Germinal center (tissue), 1 donor: ENCODE data around the gene TEX48.

Experiments
- DNase-seq: peaks from one replicate; pipeline ENCODE4 v3.0.0; 2012; ENCODE audit warnings: mixed read lengths, low spot score

The TEX48 gene

GRCh38 chr9:114693248-114693855 is 11.4 kb upstream of the TEX48 start:
- no peak for DNase-seq

GRCh38 chr9:114691956-114692295 is 9.9 kb upstream of the TEX48 start:
- DNase-seq, result no peak

GRCh38 chr9:114691046-114691955 is 9.3 kb upstream of the TEX48 start:
- no peak for DNase-seq

GRCh38 chr9:114690308-114690707 is 8.3 kb upstream of the TEX48 start:
- DNase-seq, result no peak

- no peak for DNase-seq
These were observed 7.8 kb upstream of the TEX48 start for GRCh38 chr9:114689813-114690212.

- DNase-seq, result no peak
These were observed 7.1 kb upstream of the TEX48 start for GRCh38 chr9:114688909-114689610.

GRCh38 chr9:114688379-114688778 is 6.4 kb upstream of the TEX48 start:
- no peak for DNase-seq

- DNase-seq, result no peak
These were observed 5.0 kb upstream of the TEX48 start for GRCh38 chr9:114687034-114687433.

- DNase-seq, result no peak
These were observed 4.0 kb upstream of the TEX48 start for GRCh38 chr9:114685951-114686350.

- DNase-seq, result no peak
These were observed 2.0 kb upstream of the TEX48 start for GRCh38 chr9:114684036-114684435.

- no peak for DNase-seq
These were observed 854 bp upstream of the TEX48 start for GRCh38 chr9:114682846-114683245.

- no peak for DNase-seq
These were observed 1.6 kb downstream of the TEX48 start for GRCh38 chr9:114680259-114681001.

GRCh38 chr9:114678795-114679194 is 3.2 kb downstream of the TEX48 start:
- DNase-seq, result no peak

GRCh38 chr9:114678130-114678529 is 3.9 kb downstream of the TEX48 start:
- no peak for DNase-seq

- no peak for DNase-seq
These were observed 4.6 kb downstream of the TEX48 start for GRCh38 chr9:114677418-114677817.

GRCh38 chr9:114676901-114677300 is 5.1 kb downstream of the TEX48 start:
- no peak for DNase-seq

GRCh38 chr9:114674798-114675540 is 7.0 kb downstream of the TEX48 start:
- DNase-seq, result no peak

- no peak for DNase-seq
These were observed 7.8 kb downstream of the TEX48 start for GRCh38 chr9:114674076-114674797.

- DNase-seq, result no peak
These were observed 10.4 kb downstream of the TEX48 start for GRCh38 chr9:114671605-114672004.

GRCh38 chr9:114669961-114670360 is 12.0 kb downstream of the TEX48 start:
- no peak for DNase-seq

GRCh38 chr9:114668146-114668545 is 13.8 kb downstream of the TEX48 start:
- no peak for DNase-seq
